Right ventricle myocardium superior (tissue), 1 donor: ENCODE measurements around the gene KIF21A. TPM values are rescaled to one million over a fixed set of nuclear protein-coding genes. Genes with fewer than 3 reads are reported as not detected.
A peak's percentile ranks its signal among the peaks of the same experiment; 100 is the strongest.

Experiments
- ATAC-seq: fragments of 200-7000 bp; cut with Tn5 transposase; one replicate; pipeline ENCODE4 v1.9.1; 2020; ENCODE audit warnings: mild to moderate bottlenecking; ENCODE audit not compliant: poor library complexity
- DNase-seq: peaks from one replicate; pipeline ENCODE4 v3.0.0-alpha.2; 2020
- intact Hi-C: fragments of 100-400 bp; cut with DNase I; formaldehyde crosslinking; loops from one replicate; pipeline ENCODE4 v1.11.2; 2022
- total RNA-seq: library from RNA; stranded (reverse); fragmentation: NEBNext Ultra II Directional; extraction: Animal tissue kit (Norgen Biotek cat#: 25700); gene quantifications from one replicate; pipeline ENCODE4 v1.2.1, GENCODE V29; 2021
- donor health status: DM: no; HTN: yes; CAD: no; lungs with severe emphysema.

The KIF21A gene
- total RNA-seq, 1 donor from 2014 or later, result 52.6 TPM

DNA sequence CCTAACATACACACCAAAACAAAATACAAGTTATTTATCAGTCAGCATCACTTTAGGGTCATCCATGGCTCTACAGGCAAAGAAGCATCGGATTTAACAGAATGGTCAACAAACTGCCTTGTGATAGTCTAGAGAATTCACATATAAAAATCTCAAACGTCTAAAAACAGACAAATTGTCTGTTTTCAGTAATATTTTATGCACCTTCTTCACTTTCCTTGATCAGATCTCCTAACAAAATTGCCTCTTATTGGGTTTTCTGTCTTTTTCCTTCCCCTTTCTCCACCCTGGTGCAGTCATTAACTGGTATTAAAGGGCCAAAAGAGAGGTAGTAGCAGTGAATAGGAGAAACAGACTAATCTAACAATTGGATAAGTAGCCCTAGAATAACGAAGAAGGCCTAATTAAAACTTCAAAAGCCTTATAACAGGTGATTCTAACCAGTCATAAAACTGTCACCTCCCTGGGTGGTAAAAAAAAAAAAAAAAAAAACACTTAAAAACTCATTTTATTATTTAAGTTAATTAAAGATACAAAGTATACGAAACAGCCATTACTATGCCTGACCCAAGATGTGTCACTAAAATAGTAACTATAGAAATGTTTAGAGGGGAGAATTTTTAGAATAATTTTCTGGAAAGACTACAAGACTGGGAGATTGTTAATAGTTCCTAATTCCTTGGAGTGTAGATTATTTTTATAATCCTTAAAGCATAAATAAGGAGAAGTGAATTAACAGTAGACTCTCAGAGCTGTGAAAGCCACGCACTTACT, 1.5 kb downstream of the KIF21A start:
- DNase-seq (no peak), ATAC-seq (no peak)
- intact Hi-C loops, result loop anchor here (10.0 kb wide), 1 partner anchor 77 kb away; no protein-coding TSS in a partner anchor

DNA sequence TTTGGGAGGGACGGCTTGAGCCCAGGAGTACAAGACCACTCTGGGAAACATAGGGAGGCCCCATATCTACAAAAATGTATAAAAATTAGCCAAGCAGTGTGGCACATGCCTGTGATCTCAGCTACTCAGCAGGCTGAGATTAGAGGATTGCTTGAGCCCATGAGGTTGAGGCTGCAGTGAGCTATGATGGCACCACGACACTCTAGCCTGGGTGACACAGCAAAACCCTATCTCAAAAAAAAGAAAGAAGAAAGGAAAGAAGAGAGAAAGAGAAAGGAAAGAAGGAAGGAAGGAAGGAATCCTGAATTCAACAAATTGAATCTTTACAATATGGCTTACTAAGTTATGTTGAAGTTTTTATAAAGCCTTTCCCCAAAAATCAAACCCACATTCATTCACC, 2.1 kb downstream of the KIF21A start:
- no peak for DNase-seq
- intact Hi-C loops, result loop anchor here (10.0 kb wide), 1 partner anchor 76 kb away; no protein-coding TSS in a partner anchor
- ATAC-seq, result no peak

DNA sequence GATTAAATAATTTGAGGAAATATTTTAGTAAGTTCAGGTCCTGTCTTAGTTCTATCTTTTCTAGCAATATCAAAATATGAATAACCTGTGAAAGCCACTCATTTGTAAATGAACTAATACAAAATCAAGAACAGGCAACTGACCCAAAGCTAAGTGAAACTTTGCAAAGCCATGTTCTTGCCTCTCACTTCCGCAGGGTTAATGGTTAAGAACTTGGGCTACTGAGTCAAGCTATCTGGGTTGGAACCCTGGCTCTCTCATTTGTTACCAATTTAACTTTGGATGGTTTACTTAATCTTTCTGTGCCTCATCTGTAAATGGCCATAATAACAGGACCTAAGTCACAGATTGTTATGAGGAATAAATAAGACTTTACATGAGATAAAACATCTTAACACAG, 2.8 kb downstream of the KIF21A start:
- intact Hi-C loops, result loop anchor here (10.0 kb wide), 1 partner anchor 75 kb away; no protein-coding TSS in a partner anchor
- no peak for DNase-seq
- no peak for ATAC-seq

DNA sequence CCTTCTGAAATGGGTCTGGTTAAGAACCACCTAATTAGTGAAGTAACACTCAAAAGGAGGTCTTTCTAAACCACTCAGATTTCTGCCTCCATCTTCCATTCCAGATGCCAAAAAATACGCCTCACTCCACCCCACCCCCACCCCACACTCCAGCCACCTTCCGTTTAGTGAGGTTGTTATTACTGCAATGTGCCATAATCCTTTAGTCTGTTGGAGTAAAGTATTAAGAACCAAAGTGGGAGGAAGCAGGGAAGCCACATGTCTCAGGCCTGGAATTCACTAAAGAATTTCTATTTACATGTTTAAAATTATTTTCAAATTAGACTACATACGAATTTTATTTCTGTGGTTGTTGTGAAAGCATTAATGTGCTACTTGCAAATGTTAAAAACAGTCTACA, 7.4 kb downstream of the KIF21A start:
- ATAC-seq (no peak), DNase-seq (no peak)
- intact Hi-C loops, result no loop called here

DNA sequence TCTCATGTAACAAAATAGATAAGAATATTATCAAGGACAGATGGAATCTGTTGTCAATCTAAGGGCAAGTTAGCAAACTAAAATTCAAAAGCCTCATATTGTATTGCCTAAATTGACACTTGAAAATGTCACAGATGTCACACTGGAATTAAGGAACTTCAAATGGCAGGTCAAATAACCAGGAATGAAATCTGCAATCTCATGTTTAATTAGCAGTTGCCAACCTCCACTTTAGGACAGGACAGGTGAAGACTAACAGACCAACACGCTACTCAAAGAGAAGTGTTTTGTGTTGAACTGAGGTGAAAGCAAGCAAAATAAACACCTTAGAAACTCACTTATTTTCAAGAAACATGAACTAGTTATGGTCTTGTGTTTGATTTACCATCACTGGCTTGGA, 11.1 kb downstream of the KIF21A start:
- peak; percentile 51 for ATAC-seq

DNA sequence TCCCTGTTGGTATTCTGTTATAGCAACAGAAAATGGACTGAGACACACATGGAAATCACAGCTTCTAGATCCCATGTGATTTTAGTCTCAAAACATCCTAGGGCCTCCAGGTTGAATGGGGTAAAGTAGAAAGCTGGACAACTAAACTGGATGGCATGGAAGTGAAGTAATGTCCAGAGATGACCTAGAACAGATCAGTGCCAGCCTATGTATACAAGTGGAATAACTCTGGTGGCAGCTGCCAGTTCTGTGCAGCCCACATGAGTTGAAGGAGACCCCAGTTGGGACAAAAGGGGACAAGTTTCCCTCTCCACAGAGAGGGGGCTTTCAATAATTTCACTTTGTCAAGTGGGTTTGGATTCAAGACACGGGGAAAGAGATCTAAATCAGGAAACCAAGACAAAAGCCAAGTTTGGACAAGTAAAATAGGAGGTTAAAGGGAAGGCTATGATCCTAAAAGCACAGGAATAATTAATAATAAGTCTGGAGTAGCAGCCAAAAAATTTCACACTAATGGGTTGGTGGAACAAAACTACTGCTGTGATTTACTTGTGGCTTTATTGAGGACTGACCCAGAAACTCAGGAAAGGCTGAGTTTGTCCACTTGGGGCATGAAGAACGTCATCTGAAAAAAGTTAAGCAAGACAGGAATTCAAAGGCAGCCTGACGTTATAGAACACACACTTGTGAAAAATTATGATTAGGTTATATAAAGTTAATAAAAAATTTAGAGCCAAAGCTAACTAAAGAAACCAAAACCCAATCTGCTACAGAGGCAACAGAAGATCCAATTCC, 11.7 kb downstream of the KIF21A start:
- DNase-seq, result no peak
- ATAC-seq, result peak; percentile 49
- intact Hi-C loops, result no loop called here

More for the DNA sequence above, 11.1 kb downstream of the KIF21A start:
- intact Hi-C loops, result no loop called here
- DNase-seq, result no peak

DNA sequence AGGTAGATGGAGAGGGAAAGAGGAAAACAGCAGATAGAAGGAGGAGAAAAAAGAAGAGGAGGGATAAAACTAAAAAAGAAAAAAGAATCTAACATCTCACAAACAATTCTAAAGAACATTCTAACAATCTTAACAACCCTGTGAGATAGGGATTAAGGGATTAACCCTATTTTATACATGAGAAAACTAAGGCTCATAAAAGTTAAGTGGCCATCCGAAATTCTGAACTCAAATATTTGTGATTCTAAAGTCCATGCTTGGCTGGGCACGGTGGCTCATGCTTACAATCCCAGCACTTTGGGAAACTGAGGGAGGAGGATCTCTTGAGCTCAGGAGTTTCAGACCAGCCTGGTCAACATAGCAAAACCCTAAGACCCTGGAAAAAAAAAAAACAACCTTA, 13.1 kb downstream of the KIF21A start:
- intact Hi-C loops, result no loop called here
- ATAC-seq (no peak), DNase-seq (no peak)

DNA sequence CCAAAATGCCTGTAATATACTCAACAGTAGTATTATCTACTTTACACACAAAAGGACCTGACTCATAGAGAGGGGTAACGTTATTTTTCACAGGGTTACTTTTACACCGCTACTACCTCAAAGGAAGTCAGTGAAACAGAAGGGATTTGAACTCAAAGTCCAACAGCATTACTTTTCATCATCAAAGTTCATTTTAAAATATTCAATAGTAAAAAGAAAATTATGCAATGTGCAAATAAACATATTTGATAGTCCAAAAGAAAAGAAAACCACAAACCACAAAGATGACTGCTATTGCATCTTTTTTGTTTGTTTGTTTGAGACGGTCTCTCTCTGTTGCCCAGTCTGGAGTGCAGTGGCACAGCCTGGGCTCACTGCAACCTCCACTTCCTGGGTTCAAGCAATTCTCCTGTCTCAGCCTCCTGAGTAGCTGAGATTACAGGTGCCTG, 15.5 kb downstream of the KIF21A start:
- DNase-seq, result no peak
- intact Hi-C loops, result no loop called here
- ATAC-seq, result no peak

DNA sequence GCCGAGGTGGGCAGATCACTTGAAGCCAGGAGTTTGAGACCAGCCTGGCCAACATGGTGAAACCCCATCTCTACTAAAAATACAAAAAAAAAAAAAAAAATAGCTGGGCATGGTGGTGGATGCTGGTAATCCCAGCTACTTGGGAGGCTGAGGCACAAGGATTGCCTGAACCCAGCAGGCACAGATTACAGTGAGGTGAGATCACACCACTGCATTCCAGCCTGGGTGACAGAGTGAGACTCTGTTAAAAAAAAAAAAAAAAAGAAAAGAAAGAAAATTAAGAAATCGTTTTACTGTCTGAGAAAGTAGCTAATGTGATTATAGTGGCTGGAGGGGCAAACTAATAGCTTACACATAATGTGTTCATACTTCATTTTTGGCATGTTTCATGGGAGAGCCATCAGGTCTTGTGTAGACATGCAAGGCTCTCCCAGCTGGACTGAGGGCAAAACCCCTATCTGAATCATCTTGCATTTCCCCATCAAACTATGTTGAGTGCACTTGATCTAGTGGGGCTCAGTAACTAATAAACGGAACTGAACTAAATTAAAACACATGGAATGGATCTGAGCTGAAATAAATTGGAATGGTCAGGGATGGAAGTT, 16.2 kb downstream of the KIF21A start:
- no peak for DNase-seq
- ATAC-seq, result no peak
- intact Hi-C loops, result no loop called here

DNA sequence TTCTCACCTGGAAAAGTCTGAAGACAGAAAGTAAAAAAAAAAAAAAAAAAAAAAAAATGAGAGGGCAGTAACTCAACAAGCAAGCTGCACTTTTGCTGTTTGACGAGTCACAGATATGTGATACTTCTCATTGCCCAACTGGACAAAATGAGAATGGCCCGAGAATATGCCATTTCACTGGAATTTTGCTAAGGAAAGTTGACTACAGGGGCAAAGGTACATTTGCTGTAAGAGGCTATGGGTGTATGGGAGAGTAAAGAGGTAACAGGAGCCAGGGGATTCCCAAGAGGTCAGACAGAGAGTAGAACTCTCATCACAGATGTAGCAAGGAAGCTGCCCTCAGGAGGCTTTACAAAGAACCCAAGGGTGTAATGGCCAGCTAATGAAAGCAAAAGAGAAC, 22.9 kb downstream of the KIF21A start:
- no peak for DNase-seq
- intact Hi-C loops, result no loop called here
- no peak for ATAC-seq

DNA sequence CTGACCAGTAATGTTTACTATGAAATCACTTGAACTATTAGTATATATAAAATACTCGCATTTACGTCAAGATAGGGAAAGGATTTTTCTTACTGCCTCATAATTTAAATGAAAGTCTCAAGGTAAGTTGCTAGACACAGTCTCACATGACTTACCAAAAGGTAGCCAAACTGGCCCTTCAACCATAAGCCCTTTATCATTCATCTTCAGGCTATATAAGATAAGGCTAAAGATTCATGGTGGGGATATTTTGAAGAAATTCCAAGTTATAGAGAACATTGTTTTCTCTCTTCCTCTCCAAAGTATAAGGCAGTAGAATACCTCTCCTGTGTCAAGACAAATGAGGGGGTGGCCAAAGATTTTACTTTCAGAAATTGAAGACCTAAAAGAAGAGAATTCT, 23.4 kb downstream of the KIF21A start:
- no peak for DNase-seq
- intact Hi-C loops, result no loop called here
- ATAC-seq, result no peak

DNA sequence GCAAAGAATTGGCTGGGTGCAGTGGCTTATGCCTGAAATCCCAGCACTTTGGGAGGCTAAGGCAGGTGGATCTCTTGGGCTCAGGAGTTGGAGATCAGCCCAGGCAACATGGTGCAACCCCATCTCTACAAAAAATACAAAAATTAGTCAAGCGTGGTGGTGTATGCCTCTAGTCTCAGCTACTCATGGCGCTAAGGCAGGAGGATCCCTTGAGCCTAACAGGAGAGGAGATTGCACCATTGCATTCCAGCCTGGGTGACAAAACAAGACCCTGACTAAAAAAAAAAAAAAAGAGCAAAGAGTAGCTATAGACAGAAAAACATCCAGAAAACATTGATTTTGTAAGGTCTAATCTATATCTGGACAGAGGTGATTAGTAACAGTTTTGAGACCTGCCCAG, 25.0 kb downstream of the KIF21A start:
- intact Hi-C loops, result no loop called here
- ATAC-seq (no peak), DNase-seq (no peak)

DNA sequence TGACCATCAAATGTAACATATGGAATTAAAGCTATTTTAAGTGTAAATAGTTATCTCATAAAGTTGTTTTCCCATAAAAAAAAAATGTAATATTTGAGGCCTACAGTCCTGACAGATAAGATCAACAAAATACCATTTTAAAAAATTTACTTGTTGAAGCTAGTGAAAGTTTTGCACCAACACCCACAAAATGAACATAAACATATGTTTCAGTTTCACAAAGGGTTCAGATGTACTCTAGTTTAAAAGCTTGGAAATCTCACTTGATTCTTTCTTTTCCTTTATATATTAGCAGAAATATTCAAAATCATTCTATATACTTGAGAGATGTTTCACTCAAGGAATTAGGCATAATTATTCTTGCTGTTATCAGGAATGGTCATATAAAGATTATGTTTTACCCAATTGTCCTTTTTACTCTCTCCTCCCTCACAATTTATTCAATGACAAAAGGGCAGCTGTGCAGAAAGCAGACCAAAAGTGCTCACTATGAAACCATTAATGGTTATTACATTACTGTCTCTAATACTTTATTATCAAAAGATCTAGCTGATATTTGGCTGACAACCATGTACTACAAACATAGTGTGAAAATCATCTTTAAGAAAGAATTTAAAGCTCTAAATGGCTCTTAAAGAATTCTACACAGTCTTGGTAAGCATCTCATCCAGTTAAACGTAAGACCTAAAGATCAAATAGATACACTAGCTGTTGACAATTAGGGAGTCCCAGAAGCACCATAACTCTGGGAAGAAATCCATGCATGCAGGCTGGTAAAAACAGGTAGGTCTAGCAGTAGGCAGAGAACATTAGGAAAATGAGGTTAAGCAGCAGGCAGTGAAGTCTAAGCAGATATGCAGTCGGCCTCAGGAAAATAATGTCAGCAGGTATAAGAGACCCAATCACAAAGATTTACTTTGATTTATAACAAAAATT, 28.8 kb downstream of the KIF21A start:
- DNase-seq (no peak), ATAC-seq (peak; percentile 33)
- intact Hi-C loops, result no loop called here

DNA sequence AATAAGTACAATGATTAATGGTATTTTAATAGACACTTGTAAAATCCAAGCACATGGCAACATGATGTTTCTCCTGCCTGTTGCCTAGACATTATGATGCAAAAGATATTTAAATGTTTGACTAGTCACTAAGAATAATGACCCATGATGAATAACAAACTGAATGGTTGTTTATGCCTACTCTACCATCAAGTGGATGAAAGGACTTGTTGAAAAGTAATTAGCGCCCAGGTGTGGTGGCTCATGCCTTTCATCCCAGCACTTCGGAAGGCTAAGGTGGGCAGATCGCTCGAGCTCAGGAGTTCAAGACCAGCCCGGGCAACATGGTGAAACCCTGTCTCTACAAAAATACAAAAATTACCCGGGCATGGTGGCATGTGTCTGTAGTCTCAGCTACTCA, 30.7 kb downstream of the KIF21A start:
- ATAC-seq (no peak), DNase-seq (no peak)
- intact Hi-C loops, result no loop called here

DNA sequence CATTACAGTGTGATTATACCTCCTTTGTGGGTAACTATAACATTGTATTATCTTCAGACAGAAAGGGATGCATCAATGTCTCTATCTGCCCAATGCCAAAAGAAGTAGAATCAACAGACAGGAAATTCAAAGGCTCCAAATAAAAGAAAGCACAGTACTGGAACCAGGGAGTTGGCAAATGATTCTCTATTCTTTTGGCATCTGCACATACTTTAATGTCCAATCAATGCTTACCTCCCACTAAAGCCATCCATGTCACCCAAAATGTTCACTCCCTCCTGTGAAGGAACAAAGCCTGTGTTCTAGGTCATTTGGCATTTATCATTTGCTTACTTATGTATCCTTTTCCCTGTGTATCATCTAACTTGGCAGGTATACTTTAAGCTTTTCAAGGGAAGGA, 36.7 kb downstream of the KIF21A start:
- ATAC-seq (no peak), DNase-seq (no peak)
- intact Hi-C loops, result no loop called here

DNA sequence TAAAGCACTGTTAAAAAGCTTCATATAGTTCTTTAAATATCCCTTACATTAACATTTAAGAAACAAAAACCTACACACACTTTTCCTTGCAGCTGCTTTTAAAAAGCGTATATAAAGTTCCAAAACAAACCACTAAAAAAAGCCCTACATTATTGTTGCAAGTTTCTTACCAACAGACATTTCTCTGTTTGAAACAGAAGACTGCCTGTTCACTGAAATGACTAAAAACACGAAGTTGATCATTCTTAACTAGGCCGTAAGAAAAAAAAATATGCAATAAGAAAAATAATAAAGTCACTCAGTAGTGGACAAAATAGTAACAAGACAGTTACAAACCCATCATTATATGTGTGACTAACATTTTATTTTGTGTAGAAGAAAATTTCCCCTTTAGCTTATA, 37.3 kb downstream of the KIF21A start:
- DNase-seq, result no peak
- intact Hi-C loops, result no loop called here
- ATAC-seq, result no peak

DNA sequence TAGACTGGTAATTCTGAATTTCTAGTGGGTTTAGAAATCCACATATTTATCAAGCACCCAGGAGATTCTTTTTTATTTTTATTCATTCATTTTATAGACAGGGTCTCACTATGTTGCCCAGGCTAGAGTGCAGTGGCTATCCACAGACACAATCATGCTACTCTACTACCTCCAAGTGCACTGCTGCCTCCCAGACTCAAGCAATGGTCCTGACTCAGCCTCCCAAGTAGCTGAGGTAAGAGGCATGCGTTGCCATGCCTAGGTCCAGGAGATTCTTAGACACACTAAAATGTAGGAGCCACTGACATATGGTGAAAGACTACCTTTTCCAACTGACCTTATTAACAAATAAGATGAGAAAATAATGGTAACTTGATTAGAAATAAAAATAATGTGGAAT, 38.9 kb downstream of the KIF21A start:
- intact Hi-C loops, result no loop called here
- ATAC-seq (no peak), DNase-seq (no peak)

DNA sequence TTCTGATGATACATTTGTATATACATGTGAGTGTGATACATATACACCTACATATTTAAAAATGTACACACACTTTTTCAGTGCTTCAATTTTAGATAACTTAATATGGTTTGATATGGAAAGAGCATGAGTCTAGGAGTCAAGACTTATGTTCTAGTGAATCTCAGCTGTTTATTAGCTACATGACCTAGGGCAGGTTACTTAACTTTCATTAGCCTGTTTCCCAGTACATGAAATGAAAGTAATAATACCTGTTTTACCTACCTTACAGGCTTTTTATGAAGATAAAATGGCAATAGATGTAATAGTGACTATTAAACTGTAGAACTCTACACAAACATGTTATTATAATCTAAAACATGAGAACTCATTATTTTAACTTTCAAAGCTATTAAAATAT, 39.5 kb downstream of the KIF21A start:
- ATAC-seq (no peak), DNase-seq (no peak)
- intact Hi-C loops, result no loop called here

DNA sequence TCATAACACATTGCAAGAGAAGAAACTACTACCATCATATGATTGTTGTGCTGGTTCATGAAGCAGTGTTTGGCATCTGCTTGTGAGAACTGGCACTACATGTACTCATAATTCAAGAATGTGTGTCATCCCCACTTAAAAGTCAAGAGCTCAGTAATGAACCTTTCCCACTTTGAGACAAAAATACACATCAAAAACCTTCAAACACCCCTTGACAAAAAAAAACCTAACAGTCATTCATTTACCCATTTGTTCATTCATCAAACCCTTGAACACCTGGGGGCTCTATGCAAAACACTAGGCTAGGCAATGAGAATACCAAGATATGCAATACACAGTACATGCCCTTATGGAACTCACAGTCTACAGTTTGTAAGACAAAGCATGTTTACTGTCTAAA, 40.0 kb downstream of the KIF21A start:
- peak; percentile 72 for ATAC-seq
- intact Hi-C loops, result no loop called here
- no peak for DNase-seq
